Sigmoid colon (tissue), 4 donors: Measurements from ENCODE around the gene LRP2BP.

Experiments
- CTCF ChIP-seq, 4 experiments: fragments of 450-650 bp in 3 of 4; fragments of 200-600 bp in 1 of 4; IDR thresholded peaks; one replicate each; pipeline ENCODE4 v1.5.1; 2016 to 2019; ENCODE audit warnings: antibody characterized with exemption in 4 of 4, mild to moderate bottlenecking in 3 of 4, moderate library complexity in 2 of 4
- EP300 ChIP-seq, 4 donors: sonication (generic); formaldehyde crosslinking; IDR thresholded peaks; one replicate each; pipeline ENCODE4 v1.6.1; 2017; ENCODE audit warnings: antibody characterized with exemption in 4 of 4
- POLR2A ChIP-seq, 2 donors: fragments of 450-650 bp; IDR thresholded peaks; one replicate each; pipeline ENCODE4 v1.6.1; 2016; ENCODE audit warnings: antibody characterized with exemption in 2 of 2, mild to moderate bottlenecking in 2 of 2, moderate library complexity in 2 of 2
- POLR2AphosphoS5 ChIP-seq, 4 donors: sonication (generic); formaldehyde crosslinking; IDR thresholded peaks; one replicate each; pipeline ENCODE4 v1.6.1; 2017; ENCODE audit warnings: antibody characterized with exemption in 4 of 4

- TF ChIP-seq EP300 (IDR thresholded peaks at IDR 0.05), result no peak
- no peak for TF ChIP-seq POLR2AphosphoS5 (IDR thresholded peaks at IDR 0.05)
- TF ChIP-seq POLR2A (IDR thresholded peaks at IDR 0.05), result no peak
- no peak for TF ChIP-seq CTCF (IDR thresholded peaks at IDR 0.05)
Measured at GRCh38 chr4:185383451-185383850, 12.3 kb downstream of the LRP2BP start.
